Measurements from ENCODE around the gene SORCS2.

The SORCS2 gene

DNA sequence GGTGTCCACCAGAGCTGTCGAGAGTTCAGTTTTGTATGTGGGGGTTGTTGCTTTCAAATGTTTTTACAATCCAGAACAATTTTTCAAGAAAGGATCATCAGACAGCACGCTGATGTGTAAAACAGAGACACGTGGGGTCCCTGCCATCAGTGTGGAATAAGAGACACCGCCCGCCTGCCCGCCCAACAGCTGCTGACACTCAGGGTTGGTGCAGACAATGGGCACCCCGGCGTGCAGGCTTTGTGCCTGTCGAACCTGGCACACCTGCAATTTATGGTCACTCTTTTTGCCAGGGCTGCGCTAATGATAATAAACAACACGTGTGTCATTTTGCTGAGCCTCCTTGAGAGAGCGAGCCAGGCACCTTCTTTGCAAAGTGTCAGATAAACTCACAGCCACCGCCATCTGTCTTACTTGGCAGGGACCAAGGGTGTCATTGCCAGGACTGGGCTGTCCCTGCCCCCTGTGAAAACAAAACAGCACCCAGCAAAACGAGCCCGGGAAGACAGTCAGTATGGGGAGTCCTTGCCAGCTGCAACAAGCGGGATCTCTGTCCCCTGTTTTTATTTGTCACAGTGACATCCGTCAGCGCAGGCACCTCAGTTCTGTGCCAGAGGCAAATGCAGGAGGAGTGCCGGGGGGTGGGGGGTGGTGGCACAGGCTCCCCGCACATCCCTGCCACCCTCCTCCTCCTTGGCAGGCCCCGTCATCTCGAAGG, 173.3 kb downstream of the SORCS2 start:
- TF ChIP-seq, protein P1, sequence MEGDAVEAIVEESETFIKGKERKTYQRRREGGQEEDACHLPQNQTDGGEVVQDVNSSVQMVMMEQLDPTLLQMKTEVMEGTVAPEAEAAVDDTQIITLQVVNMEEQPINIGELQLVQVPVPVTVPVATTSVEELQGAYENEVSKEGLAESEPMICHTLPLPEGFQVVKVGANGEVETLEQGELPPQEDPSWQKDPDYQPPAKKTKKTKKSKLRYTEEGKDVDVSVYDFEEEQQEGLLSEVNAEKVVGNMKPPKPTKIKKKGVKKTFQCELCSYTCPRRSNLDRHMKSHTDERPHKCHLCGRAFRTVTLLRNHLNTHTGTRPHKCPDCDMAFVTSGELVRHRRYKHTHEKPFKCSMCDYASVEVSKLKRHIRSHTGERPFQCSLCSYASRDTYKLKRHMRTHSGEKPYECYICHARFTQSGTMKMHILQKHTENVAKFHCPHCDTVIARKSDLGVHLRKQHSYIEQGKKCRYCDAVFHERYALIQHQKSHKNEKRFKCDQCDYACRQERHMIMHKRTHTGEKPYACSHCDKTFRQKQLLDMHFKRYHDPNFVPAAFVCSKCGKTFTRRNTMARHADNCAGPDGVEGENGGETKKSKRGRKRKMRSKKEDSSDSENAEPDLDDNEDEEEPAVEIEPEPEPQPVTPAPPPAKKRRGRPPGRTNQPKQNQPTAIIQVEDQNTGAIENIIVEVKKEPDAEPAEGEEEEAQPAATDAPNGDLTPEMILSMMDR (IDR thresholded peaks at IDR 0.05; ENCODE audit: low read depth, low read length), result no peak
- no peak for DNase-seq (ENCODE audit: extremely low read depth, low read depth)

DNA sequence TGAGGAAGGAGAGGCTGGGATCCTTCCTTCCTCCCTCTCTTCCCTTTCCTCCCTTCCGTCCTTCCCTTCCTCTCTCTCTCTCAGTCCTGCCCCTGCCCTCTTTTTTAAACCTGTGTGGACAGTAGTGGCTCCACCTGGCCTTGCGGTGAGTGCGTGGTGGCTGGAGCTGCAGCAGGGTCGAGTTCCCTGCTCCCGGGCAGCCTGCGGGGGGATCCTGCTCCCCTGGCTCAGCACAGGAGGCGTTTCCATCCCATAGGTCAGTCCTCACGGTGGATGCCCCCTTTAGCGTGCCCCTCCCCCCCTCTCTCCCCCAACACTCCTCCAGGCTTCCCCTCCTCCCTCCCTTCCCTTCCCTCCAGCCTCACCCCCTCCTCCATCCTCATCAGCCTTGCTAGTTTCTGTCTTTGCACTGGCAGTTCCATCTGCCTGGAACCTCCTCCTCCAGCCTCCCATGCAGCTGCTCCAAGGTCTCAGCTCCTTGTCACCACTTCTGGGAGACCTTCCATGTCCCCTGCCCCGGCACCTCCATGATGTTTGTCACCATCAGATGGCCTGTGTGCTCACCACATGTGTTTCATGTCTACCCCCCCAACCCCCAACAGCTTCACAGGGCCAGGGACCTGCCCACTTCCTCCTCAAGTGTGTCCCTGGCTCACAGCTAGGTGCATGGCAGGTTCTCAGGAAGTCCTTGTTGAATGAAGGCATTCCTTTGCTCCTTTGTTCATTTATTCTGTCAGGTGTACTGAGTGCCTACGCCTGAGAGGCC, 174.0 kb downstream of the SORCS2 start:
- no peak for DNase-seq (ENCODE audit: extremely low read depth, low read depth)

GRCh38 chr4:7366954-7367353, 174.6 kb downstream of the SORCS2 start:
- TF ChIP-seq, protein P1 (IDR thresholded peaks at IDR 0.05; ENCODE audit: low read depth, low read length), result no peak
- no peak for DNase-seq (ENCODE audit: extremely low read depth, low read depth)

More for the DNA sequence above, 174.0 kb downstream of the SORCS2 start:
- TF ChIP-seq, protein P1 (IDR thresholded peaks at IDR 0.05; ENCODE audit: low read depth, low read length), result no peak

GRCh38 chr4:7367406-7367805, 175.1 kb downstream of the SORCS2 start:
- DNase-seq (ENCODE audit: extremely low read depth, low read depth), result no peak
- TF ChIP-seq, protein P1 (IDR thresholded peaks at IDR 0.05; ENCODE audit: low read depth, low read length), result no peak

GRCh38 chr4:7367864-7368277, 175.5 kb downstream of the SORCS2 start:
- TF ChIP-seq, protein P1 (IDR thresholded peaks at IDR 0.05; ENCODE audit: low read depth, low read length), result no peak
- DNase-seq (ENCODE audit: extremely low read depth, low read depth), result no peak

DNA sequence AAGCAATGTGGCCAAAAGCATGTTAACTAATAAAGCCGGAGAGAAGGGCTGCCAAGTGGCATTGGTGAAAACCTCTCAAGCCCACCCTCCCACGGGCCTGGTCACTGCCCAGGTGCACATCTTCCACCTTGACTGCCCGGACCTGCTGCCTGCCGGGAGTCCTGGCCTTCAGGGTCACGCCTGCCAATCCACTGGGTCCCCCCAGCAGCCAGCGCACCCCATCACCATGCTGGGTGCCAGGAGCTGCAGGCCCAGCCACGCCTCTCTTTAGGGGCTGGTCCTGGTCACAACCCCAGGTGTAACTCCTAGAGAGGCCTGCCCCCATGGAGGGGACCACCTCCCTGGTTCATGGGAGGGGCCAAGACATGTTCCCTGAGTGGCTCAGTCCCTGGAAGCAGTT, 176.0 kb downstream of the SORCS2 start:
- DNase-seq (ENCODE audit: extremely low read depth, low read depth), result no peak
- TF ChIP-seq, protein P1 (IDR thresholded peaks at IDR 0.05; ENCODE audit: low read depth, low read length), result no peak

GRCh38 chr4:7369511-7369910, 177.2 kb downstream of the SORCS2 start:
- TF ChIP-seq, protein P1 (IDR thresholded peaks at IDR 0.05; ENCODE audit: low read depth, low read length), result no peak
- no peak for DNase-seq (ENCODE audit: extremely low read depth, low read depth)

Data from AG09319 (cell line).